ENCODE results near the gene SH3RF3.
"Not testable (repeated sequence)": the region's sequence is repeated elsewhere in the genome, so short reads cannot be mapped to it uniquely, and the experiment has no call there.

Gene SH3RF3

GRCh38 chr2:109160714-109161440 lies 31.9 kb downstream of the SH3RF3 start:
- DNase-seq = no peak

GRCh38 chr2:109162367-109162766 lies 33.4 kb downstream of the SH3RF3 start:
- DNase-seq = not testable (repeated sequence)

- no peak for DNase-seq
Measured at GRCh38 chr2:109162999-109163398, 34.0 kb downstream of the SH3RF3 start.

GRCh38 chr2:109164311-109164710 lies 35.3 kb downstream of the SH3RF3 start:
- no peak for DNase-seq

- DNase-seq = no peak
Measured at GRCh38 chr2:109164739-109165221, 35.8 kb downstream of the SH3RF3 start.

- no peak for DNase-seq
Measured at GRCh38 chr2:109166811-109167210, 37.8 kb downstream of the SH3RF3 start.

GRCh38 chr2:109168086-109168485 lies 39.1 kb downstream of the SH3RF3 start:
- DNase-seq = no peak

GRCh38 chr2:109168716-109169115 lies 39.7 kb downstream of the SH3RF3 start:
- DNase-seq = no peak

GRCh38 chr2:109170645-109171044 lies 41.6 kb downstream of the SH3RF3 start:
- DNase-seq = no peak

GRCh38 chr2:109171444-109172334 lies 42.7 kb downstream of the SH3RF3 start:
- DNase-seq = no peak

- no peak for DNase-seq
Measured at GRCh38 chr2:109172556-109173105, 43.6 kb downstream of the SH3RF3 start.

GRCh38 chr2:109173311-109174171 lies 44.5 kb downstream of the SH3RF3 start:
- DNase-seq = peak; percentile 32

- DNase-seq = no peak
Measured at GRCh38 chr2:109174214-109174613, 45.2 kb downstream of the SH3RF3 start.

GRCh38 chr2:109174626-109175349 lies 45.8 kb downstream of the SH3RF3 start:
- no peak for DNase-seq

- DNase-seq = no peak
Measured at GRCh38 chr2:109175350-109175678, 46.3 kb downstream of the SH3RF3 start.

GRCh38 chr2:109176928-109177327 lies 47.9 kb downstream of the SH3RF3 start:
- DNase-seq = no peak

- no peak for DNase-seq
Measured at GRCh38 chr2:109177635-109178034, 48.6 kb downstream of the SH3RF3 start.

- DNase-seq = no peak
Measured at GRCh38 chr2:109178968-109179367, 50.0 kb downstream of the SH3RF3 start.

- no peak for DNase-seq
Measured at GRCh38 chr2:109180786-109181185, 51.8 kb downstream of the SH3RF3 start.

- no peak for DNase-seq
Measured at GRCh38 chr2:109182426-109182825, 53.4 kb downstream of the SH3RF3 start.

- DNase-seq = no peak
Measured at GRCh38 chr2:109183871-109184270, 54.9 kb downstream of the SH3RF3 start.

- no peak for DNase-seq
Measured at GRCh38 chr2:109184368-109184767, 55.4 kb downstream of the SH3RF3 start.

All from NCI-H1694 treated with DMSO at 0.1 percent for 48 hours (cell line).